Measurements from ENCODE around the gene RNF133.

RNF133 gene, protein sequence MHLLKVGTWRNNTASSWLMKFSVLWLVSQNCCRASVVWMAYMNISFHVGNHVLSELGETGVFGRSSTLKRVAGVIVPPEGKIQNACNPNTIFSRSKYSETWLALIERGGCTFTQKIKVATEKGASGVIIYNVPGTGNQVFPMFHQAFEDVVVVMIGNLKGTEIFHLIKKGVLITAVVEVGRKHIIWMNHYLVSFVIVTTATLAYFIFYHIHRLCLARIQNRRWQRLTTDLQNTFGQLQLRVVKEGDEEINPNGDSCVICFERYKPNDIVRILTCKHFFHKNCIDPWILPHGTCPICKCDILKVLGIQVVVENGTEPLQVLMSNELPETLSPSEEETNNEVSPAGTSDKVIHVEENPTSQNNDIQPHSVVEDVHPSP

DNA sequence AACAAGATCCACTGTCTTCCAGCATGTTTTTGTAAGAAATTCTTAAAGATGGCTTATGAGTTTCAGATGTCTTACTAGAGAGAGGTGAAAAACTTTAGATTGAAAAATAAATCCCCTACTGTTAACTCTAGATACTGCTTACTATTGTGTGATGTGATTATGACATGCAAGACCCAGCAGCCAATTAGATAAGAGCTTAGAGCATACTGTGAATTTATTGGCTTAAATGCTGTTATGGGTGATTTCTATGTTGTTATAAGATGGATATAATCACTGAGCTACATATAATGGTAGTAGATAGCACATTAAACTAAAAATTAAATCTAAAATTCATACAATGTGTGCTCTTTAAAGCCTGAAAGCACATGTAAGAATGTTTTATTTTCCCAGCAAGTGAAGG is at the start of gene RNF133:
TSS of gene RNF133 (minus strand) at position 101 of the 400 bp plus-strand sequence. CDS start 199 bp downstream, outside the sequence.
- TF ChIP-seq, protein P1, sequence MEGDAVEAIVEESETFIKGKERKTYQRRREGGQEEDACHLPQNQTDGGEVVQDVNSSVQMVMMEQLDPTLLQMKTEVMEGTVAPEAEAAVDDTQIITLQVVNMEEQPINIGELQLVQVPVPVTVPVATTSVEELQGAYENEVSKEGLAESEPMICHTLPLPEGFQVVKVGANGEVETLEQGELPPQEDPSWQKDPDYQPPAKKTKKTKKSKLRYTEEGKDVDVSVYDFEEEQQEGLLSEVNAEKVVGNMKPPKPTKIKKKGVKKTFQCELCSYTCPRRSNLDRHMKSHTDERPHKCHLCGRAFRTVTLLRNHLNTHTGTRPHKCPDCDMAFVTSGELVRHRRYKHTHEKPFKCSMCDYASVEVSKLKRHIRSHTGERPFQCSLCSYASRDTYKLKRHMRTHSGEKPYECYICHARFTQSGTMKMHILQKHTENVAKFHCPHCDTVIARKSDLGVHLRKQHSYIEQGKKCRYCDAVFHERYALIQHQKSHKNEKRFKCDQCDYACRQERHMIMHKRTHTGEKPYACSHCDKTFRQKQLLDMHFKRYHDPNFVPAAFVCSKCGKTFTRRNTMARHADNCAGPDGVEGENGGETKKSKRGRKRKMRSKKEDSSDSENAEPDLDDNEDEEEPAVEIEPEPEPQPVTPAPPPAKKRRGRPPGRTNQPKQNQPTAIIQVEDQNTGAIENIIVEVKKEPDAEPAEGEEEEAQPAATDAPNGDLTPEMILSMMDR (IDR thresholded peaks at IDR 0.05; ENCODE audit: low read depth, low read length), result no peak
- no peak for DNase-seq (ENCODE audit: extremely low read depth, low read depth)

DNA sequence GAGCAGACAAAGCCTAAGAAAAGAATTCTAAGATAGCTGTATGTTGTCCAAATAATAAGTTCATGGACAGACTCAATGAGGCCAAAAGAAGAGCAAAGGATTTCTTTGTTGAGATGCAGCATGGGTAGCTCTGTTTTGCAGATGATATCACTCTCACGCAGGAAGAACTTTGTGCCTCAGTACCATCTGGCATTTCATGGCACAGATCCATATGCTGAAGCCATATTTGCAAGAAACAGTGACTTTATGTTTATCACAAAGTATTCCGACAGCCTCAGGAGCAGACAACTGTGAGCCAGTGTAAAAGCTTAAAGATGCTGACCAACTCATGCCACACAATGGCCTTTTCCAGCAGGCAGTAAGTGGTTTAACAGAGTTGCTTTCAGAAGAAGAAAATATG is 49.3 kb upstream of the RNF133 start:
- no peak for DNase-seq (ENCODE audit: extremely low read depth, low read depth)
- TF ChIP-seq, protein P1 (IDR thresholded peaks at IDR 0.05; ENCODE audit: low read depth, low read length), result no peak

DNA sequence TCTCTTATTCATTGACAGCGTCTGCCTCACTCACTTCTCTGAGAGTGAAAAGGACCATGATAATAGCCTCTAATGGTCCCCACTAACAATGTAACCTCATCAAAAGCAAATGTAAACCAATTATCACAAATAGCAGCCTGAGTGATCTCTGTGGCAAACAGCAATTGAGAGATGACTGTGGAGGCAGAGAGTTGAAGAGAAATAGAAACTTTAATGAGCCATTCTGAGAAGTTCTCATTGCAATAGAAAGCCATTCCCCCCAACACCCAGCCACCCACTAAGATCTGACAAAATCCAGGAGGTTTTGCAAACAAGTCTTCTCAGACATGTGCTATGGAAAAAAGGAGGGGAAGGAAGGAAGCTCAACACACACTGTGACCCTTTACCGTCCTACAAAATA is 48.0 kb upstream of the RNF133 start:
- DNase-seq (ENCODE audit: extremely low read depth, low read depth), result no peak
- TF ChIP-seq, protein P1 (IDR thresholded peaks at IDR 0.05; ENCODE audit: low read depth, low read length), result no peak

DNA sequence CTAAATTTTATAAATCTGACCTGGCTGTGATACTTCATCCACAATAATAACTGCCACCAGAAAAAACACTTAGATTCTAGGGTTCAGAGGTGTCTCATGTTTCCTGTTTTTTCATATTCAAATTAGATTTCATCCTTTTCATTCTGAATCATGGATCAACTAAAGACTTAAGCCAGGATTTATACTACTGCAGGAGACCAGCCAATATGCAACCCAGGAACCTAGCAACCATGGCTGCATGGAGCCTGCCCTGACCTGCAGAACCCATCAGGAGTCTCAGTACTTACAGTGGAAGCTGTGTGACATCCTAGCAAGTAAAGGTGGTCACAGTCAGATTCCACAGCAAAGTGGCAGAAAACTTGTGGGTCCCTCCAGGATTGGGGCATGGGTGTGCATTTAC is 44.3 kb upstream of the RNF133 start:
- TF ChIP-seq, protein P1 (IDR thresholded peaks at IDR 0.05; ENCODE audit: low read depth, low read length), result no peak

DNA sequence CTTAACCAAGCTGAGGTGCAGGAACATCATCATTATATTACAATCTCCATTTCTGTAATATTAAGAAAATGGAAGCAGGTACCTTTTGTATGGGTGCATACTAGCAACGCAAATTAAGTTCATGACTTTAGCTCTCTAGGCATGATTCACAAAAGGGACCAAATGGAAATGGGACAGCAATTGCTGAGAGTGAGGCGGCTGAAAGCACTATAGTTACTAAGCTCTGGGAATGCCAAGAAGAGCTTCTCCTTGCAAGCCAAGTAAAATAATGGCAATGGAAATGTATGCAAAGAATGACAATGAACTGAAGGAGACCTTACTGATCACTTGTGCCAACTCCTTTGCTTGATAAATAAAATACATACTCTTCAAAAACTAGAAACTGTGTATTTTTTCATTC is 40.0 kb upstream of the RNF133 start:
- TF ChIP-seq, protein P1 (IDR thresholded peaks at IDR 0.05; ENCODE audit: low read depth, low read length), result no peak
- DNase-seq (ENCODE audit: extremely low read depth, low read depth), result no peak

More for the DNA sequence above, 44.3 kb upstream of the RNF133 start:
- DNase-seq (ENCODE audit: extremely low read depth, low read depth), result no peak

DNA sequence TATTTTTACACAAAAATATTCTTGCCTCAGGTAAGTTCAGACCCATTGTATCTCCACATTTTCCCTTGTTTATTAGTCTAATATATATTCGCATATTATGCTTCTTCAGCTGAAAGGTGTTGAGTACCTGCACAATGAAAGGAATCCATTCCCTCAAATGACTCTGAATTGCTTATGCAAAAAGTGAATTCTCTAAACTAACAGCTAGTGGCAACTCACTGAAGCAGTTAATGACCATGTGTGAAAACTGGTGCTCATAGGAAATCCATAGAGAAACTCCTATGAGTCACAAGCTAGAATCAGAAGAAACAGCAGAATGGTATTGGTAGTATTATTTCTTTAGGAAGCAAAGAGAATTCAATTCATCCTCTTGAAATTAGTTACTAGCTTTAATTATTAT is 37.3 kb upstream of the RNF133 start:
- DNase-seq (ENCODE audit: extremely low read depth, low read depth), result no peak
- TF ChIP-seq, protein P1 (IDR thresholded peaks at IDR 0.05; ENCODE audit: low read depth, low read length), result no peak

DNA sequence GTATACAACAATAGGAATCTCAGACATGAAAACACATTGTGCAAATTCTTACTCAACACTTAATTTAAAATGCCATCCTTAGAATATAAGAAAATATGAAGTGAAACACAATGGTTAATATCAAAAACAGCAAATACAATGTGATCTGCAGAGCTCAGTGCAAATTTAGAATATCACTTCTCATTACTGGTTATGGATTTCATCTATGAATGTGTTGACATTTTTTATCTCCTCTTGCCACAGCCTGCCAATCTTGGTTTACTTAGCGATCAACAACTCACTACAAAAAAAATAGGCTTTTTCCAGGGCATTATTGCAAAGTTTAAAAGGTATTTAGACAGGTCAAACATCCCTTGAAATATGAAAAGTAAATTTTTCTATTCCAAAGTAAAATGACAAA is 28.8 kb upstream of the RNF133 start:
- TF ChIP-seq, protein P1 (IDR thresholded peaks at IDR 0.05; ENCODE audit: low read depth, low read length), result no peak
- no peak for DNase-seq (ENCODE audit: extremely low read depth, low read depth)

Measured in AG09319 (cell line).